VCaP (cell line): ENCODE results near the gene B3GAT3.

Experiments used
- H3K27ac ChIP-seq: fragments of 450-650 bp; 2 replicates; pipeline ENCODE4 v1.5.1; 2017
- TF ChIP-seq, protein P1 (sequence below): fragments of 450-650 bp; conservative IDR thresholded peaks from 2 replicates; pipeline ENCODE4 v1.5.1; 2017; ENCODE audit warnings: mild to moderate bottlenecking, moderate library complexity

Gene B3GAT3

GRCh38 chr11:62648967-62649364 is 27.2 kb upstream of the B3GAT3 start:
- TF ChIP-seq, protein P1, sequence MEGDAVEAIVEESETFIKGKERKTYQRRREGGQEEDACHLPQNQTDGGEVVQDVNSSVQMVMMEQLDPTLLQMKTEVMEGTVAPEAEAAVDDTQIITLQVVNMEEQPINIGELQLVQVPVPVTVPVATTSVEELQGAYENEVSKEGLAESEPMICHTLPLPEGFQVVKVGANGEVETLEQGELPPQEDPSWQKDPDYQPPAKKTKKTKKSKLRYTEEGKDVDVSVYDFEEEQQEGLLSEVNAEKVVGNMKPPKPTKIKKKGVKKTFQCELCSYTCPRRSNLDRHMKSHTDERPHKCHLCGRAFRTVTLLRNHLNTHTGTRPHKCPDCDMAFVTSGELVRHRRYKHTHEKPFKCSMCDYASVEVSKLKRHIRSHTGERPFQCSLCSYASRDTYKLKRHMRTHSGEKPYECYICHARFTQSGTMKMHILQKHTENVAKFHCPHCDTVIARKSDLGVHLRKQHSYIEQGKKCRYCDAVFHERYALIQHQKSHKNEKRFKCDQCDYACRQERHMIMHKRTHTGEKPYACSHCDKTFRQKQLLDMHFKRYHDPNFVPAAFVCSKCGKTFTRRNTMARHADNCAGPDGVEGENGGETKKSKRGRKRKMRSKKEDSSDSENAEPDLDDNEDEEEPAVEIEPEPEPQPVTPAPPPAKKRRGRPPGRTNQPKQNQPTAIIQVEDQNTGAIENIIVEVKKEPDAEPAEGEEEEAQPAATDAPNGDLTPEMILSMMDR: no peak
- no peak overlapping the region for H3K27ac ChIP-seq

DNA sequence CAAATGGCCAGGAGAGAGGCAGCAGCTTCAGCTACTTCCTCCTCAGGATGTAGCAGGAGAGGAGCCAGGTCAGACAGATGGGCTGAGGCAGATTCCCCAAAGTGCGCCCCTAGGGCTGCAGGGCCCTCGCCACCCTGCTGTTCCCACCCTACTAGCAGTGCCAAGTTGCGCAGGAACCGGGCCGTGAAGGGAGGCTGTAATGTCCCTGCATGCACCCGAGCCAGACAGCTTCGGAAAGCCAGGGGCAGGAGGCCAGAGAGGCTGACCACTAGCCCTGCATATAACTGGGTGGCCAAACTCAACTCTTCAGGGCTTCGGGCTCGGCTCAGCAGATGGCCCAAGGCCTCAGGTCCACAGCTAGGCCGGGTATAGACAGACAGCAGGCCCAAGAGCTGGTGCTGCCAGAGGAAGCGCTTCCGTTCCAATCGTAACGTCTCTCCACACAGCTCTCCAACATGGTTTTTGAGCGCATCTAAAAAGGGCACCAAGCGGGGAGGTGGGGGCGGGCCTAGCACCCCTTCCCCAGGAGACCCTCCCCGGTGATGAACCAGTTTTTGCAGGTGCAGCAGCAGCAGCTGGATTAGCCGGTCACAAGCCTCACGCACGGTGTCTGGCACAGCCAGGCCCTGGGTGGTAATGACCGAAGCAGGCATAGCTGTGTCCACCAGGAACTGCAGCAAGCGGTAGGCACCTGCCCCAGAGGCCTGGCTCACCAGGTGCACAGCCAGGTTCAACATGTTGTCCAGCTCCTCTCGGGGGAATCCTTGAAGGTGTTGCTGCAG is 26.6 kb upstream of the B3GAT3 start:
- no peak overlapping the region for H3K27ac ChIP-seq
- TF ChIP-seq, protein P1: no peak

- H3K27ac ChIP-seq: peak overlapping the region; percentile 91; the same call in 1 of the 2 replicates
- TF ChIP-seq, protein P1: no peak
Observed at GRCh38 chr11:62647609-62648005, 25.8 kb upstream of the B3GAT3 start.

GRCh38 chr11:62646825-62647608 is 25.2 kb upstream of the B3GAT3 start:
- TF ChIP-seq, protein P1: no peak
- H3K27ac ChIP-seq: peak overlapping the region; percentile 91

DNA sequence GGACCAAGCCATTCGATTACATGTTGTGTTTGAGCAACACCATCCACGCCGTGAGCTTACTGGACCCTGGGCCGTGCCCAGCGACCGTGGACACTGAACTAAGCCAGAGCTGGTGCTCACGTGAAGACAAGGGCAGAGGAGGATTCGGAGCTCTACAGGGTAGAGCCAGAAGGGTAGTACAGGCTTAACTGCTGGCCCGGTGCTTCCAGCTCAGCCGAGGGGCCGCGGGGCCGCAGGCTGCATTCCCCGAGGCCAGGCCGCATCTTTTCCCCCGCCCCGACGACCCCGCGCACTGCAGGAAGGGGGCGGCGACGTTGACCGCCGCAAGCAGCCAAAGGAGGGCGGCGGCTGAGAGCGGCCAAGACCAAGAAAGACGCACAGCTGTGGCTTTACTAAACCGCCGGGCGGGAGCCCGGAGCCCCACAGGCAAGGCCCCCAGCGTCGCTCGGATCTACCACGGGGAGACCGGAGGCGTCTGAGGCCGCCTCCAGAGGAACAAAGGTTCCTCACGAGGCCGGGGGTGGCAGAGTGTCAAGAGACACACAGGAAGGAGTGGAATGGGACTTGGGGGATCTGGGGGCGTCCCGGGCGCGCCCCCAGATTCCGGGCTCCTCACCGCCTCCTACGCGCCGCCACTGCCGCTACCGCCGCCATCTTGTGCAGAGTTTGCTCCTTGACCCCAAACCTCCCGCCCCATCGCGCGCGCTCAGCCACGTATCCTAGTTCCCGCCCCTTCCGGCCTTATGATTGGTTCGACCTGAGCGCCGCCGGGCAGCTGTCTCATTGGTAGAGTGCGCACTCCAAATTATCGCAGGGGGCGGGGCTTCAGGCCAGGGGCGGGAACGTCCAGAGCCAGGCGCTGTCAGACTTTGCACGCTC is 24.4 kb upstream of the B3GAT3 start, which contains the start of gene GANAB:
Gene GANAB (minus strand): TSS at position 668 of the 879 bp plus-strand sequence. CDS start 14 bp downstream, at position 654.
- TF ChIP-seq, protein P1: no peak
- peak within 1 kb of the TSS; percentile 91 for H3K27ac ChIP-seq

DNA sequence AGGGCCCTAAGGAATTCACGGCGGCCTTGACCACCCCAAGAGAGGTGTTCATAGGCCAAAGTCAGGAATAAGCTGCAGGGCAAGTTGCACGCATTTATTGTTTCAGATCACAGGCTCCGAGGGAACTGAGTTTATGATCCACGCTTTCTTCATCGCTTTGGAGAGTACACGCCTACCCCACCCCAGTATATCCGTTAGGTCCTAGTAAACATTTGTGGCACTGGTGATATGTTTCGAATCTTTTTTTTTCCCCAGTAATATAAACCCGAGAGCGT is 23.8 kb upstream of the B3GAT3 start:
- H3K27ac ChIP-seq: peak overlapping the region; percentile 91
- TF ChIP-seq, protein P1: no peak

DNA sequence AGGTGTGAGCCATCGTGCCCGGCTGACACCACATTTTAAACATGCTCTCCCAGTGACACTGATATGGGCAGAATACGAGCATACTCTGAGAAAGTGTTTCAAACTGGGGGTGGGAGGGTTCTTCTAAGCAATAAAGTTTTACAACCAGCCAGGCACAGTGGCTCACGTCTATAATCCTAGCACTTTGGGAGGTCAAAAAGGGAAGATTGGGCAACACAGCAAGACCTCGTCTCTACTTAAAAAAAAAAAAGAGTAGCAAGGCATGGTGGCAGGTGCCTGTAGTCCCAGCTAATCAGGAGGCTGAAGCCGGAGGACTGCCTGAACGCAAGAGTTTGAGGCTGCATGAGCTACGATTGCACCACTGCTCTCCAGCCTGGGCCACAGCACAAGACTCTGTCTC is 22.4 kb upstream of the B3GAT3 start:
- H3K27ac ChIP-seq: peak overlapping the region; percentile 19; the same call in 1 of the 2 replicates
- TF ChIP-seq, protein P1: no peak
